ENCODE results near the gene PLA2G4E.

- no peak for TF ChIP-seq CTCF (IDR thresholded peaks at IDR 0.05 in 2 of 3, conservative IDR thresholded peaks at IDR 0.05 in 1 of 3; ENCODE audit: borderline replicate concordance in 1 of 3, insufficient read depth in 1 of 3, low read depth in 2 of 3, low read length in 2 of 3)
- TF ChIP-seq POLR2AphosphoS5 (IDR thresholded peaks at IDR 0.05; ENCODE audit: low read depth, low read length) = no peak
- no peak for TF ChIP-seq REST (IDR thresholded peaks at IDR 0.05; ENCODE audit: low read depth)
- no peak for TF ChIP-seq POLR2A (IDR thresholded peaks at IDR 0.05; ENCODE audit: borderline replicate concordance, extremely low read depth, insufficient read depth, insufficient read length)
- TF ChIP-seq ZNF274 (IDR thresholded peaks at IDR 0.05; ENCODE audit: low read depth, low read length) = no peak
- no peak for TF ChIP-seq MAX (IDR thresholded peaks at IDR 0.05)
- TF ChIP-seq ATF3 (IDR thresholded peaks at IDR 0.05) = no peak
- no peak for TF ChIP-seq SP1 (IDR thresholded peaks at IDR 0.05; ENCODE audit: low read depth)
- no peak for TF ChIP-seq JUND (IDR thresholded peaks at IDR 0.05)
These were observed 28.6 kb downstream of the PLA2G4E start for GRCh38 chr15:41992151-41992802.

All from HCT116 (cell line).